CD4-positive, alpha-beta T cell treated with Interleukin-17A for 1 hour (primary cell): Measurements from ENCODE around the gene GPRC5A.

Source experiments
- DNase-seq: peaks from one replicate; pipeline ENCODE4 v3.0.0-alpha.2; 2020

The GPRC5A gene

DNA sequence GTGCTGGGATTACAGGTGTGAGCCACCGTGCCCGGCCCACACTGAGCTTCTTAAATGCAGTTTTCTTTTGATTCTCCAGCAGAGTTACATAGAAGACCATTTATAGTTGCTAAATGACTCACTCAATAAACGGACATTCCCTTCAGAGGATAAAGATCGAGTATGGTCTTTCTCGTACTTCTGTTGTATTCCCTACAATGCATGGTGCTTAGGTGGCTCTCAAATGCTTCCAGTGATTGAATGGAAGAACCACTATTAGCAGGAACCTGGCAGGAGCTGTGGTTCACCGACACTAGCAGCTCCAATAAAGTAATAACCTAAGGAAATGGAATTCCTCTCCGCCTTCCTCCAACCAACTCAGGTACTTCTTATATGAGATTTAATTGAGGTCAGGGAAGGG lies 3.9 kb upstream of the GPRC5A start:
- no peak for DNase-seq

DNA sequence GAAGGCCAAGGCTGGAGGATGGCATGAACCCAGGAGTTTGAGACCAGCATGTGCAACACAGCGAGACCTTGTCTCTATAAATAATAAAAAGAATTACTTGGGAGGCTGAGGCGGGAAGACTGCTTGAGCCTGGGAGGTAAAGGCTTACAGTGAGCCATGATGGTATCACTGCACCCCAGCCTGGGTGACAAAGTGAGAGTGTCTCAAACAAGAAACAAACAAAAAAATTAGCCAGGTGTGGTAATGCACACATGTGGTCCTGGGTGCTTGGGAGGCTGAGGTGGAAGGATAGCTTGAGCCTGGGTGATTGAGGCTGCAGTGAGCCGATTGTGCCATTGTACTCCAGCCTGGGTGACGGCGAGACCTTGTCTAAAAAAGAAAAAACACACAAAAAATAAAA lies 1.7 kb upstream of the GPRC5A start:
- DNase-seq, result no peak

DNA sequence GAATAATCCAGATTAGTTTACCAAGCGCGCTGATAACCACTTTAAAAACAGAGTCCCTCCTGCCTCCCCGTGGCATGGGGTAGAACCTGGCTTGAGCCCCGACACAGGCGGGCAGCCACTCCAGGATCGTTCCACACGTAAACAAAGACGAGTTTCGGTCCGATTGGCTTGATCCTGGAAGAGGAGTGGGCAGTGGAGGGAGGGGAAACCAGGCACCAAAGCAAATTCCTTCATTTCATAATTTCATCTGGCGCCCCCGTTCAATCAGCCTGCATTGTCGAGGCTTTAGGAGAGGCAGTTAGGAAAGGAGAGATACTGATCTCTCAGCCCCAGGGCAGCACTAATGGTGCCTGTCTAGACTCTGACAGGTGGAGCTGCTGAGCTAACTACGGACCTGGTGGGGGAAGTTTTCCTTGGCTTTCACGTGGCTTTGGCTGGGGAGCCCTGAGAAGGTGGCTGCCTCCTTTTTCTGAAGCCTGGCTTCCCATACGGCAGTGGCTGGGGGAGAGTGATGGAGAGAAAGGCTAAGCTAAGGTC lies 751 bp upstream of the GPRC5A start:
- peak; percentile 29 for DNase-seq

DNA sequence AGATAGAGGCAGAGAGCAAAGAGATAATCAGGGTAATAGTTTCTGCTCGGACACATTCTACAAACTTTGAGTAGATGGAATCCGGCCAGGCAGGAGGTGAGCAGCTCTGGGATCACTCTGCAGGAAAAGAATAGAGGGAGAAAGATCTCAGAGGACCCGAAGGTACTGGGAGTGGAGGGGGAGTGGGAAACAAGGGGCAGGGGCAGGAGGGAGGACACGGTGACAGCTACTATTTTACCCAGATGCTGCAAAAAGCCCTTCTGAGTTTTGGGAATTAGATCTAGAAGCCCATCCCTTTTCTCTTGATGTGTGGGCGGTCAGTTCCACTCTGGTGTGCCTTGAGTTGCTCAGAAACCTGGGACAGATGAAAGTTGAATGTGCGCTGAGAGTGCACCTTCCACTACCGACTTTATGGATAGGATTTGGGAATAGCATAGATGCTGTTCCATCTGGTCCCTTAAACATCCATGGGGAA lies 556 bp downstream of the GPRC5A start:
- no peak for DNase-seq

DNA sequence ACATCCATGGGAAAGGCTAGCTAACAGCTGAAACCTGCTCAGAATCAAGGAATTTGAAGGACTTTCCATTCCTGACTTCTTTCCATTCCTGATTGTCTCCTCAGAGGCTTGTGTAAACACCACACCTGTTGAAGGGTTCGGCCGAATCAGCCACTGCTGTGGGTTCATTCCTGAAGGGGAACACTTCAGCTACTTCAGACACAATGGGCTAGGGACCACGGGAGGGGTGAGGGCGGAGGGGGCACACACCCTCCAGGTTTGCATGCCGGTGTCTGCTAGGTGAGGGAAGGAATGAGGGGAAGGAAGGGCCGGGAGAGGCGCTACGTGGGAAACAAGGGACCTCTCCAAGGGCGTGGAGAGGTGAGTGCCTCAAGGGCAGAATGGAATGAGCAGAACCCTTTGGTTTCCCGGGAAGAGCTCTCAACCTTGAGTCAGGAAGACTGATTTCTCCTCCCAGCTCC lies 1.3 kb downstream of the GPRC5A start:
- DNase-seq, result no peak

DNA sequence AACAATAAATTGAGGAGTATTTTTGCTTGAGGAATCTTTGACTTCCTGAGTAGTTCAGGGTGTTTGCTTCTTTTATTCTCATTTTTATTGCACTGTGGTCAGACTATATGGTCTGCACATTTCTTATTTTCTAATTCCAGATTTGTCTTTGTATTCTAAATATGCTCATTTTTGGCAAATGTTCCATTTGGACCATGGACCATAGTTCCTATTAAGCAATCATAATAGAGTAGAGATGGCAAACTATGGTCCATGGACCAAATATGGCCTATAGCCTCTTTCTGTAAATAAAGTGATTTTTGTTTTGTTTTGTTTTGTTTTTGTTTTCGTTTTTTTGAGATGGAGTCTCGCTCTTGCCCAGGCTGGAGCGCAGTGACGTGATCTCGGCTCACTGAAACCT lies 2.1 kb downstream of the GPRC5A start:
- no peak for DNase-seq

DNA sequence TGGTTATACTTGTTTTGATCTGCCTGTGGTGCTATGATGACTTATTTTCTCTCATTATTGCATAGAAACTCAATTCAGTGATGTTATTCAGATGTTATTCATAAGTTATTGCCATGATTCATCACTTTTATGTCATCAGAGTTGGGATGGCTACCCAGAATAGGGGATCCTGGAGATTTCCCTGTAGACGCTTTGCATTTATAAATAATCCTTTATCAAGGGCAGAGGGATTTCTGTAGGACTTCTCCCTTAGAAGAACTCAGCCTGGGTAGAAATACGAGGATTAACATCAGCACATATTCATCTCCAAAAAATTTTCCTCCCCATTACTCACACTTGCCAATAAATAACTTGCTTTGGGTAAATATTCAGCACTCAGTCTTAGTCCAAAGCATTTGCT lies 4.9 kb downstream of the GPRC5A start:
- DNase-seq, result no peak

DNA sequence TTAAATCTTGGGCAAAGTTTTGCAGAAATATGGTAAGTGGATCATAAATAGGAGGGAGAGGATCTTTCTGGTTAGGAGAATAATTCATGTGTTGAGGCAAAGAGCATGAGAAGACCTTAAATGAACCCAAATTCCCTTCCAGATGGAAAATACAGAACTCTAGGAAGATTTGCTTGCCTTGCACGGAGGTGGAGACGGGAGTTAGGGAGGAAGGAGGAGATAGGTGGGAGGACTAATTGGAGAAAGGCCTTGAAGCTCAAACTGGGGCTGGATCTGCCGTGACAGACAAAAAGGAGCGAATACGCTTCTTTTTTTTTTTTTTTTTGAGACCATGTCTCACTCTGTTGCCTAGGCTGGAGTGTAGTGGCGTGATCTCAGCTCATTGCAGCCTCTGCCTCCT lies 5.9 kb downstream of the GPRC5A start:
- DNase-seq, result no peak

DNA sequence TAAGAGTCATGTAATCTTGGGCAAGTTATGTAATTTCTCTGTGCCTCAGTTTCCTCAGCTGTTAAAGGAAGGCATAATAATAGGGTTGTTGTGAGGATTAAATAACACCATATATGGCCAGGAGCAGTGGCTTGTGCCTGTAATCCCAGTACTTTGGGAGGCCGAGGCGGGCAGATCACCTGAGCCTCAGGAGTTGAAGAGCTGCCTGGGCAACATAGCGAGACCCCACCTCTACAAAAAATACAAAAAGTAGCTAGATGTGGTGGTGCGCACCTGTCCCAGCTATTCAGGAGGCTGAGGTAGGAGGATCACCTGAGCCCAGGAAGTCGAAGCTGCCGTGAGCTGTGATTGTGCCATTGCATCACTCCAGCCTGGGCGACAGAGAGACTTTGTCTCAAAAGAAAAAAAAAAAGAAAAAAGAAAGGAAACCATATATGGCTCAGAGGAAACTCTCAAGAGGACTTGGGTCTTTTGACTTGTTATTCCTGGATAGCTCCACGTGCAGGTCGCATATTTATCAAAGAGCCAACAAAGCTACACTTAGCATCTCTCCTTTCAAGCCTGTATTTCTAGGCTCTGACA lies 6.9 kb downstream of the GPRC5A start:
- DNase-seq, result no peak

DNA sequence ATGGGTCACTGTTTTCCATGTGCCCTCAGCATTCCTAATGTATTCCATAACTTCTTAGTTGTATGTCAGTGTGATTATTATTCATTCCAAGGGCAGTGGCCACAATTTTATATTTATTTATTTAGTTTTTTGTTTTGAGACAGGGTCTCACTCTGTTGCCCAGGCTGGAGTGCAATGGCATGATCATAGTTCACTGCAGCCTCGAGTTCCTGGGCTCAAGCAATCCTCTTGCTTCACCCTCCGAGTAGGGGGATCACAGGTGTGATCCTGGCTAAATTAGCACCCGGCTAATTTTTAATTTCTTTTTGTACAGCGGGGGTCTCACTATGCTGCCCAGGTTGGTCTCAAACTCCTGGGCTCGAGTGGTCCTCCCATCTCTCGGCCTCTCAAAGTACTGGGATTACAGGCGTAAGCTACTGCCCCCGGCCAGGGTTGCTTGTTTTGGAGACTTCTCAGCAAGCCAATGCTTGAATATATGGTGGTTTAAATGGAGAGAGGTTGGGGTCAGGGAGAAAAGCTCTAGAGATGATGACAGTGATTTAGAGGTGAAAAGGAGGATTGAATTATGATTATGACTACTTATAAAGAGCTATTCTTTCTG lies 7.6 kb downstream of the GPRC5A start:
- no peak for DNase-seq

DNA sequence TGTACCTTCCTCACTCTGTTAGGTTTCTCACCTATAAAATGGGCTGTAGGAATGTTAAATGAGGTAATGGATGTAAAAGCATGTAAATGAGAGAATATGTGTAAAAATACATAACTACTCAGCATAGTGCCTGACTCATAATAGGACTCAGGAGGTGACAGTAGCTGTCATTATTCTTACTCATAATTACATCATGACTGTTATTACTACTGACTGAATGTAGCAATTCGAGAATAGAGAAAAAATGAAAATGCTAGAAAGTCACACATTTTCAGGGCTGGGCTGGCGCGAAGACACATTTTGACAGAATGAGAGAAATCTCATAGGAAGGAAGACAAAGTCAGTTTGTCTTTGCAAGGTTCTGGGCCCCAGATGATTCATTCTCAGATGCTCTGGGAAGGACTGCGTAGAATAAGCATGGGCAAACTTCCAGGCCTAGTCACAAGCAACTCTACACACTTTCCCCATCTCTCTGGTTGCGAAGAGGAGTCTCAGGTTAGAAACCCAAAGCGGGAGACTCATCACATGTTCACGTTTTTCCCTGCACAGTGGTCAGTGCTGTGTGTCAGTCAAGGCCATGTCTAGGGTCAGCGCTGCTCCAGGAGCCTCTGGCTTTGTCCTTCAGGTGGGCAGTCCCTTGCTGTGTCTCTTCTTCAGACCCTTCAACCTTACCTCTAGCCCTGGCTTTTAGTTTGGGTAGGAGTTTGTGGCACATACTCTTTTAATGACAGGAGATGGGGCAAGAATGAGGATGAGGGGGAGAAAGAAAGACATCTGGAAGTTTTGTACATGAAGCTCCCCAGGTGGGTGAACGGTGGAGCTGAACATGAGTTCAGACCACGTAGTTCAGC lies 8.4 kb downstream of the GPRC5A start:
- DNase-seq, result no peak

DNA sequence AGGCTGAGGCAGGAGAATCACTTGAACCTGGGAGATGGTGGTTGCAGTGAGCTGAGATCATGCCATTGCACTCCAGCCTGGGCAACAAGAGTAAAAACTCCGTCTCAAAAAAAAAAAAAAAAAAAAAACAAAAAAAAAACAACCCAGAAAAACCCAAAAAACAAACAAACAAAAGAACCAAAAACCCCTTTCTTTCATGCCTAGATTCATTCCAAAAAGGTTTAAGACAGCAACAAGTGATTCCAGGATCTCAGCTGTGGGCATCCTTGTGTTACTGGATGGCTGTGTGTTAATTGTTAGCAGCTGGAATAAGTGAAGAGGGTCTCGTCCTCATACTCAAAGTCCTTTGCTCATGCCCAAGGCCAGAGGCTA lies 9.4 kb downstream of the GPRC5A start:
- no peak for DNase-seq

DNA sequence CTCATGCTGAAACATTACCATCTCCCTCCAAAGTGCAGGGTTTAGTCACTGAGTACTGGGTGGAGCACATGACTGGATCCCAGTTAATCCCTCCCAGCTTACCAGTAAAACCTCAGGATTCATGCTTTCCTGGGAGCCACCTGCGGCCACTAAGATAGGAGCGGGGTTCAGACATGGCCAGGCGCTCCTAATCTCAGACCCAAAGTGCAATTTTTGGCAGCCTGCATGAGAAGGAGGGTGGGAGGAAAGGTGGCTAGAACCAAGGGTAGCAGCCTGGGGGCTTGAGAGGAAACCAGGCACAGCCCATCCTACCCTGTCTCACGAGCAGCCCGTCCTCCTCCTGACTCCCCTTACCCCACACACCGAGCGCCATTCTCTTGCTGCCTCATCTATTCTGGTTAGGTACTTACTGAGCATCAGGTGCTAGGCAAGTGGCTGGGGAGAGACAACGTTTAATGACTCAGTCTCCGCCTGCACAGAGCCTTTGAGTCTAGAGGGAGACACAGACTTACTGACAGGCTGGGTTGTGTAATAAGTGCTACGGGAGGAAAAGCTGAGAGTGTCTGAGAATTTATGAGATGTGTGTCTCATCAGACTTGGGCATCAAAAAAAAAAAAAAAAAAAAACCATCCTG lies 9.9 kb downstream of the GPRC5A start:
- no peak for DNase-seq

DNA sequence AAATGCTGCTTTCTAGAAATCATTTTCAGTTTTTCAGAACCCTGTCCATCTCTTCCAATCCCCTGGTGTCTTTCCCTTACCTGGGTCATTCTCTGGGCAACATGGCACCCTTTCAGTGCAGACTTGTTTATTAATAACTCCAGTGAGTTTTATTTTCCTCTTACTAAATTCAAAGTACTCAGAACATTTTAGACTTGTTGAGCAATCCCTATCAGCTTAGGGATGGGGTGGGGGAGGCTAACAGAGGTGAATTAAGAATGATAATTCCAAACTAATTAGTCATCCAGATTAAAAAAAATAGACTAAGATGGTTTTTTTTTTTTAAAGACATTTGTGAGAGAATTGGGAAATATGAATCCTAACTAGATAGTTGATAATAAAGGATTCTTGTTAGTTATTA lies 10.7 kb downstream of the GPRC5A start:
- no peak for DNase-seq

DNA sequence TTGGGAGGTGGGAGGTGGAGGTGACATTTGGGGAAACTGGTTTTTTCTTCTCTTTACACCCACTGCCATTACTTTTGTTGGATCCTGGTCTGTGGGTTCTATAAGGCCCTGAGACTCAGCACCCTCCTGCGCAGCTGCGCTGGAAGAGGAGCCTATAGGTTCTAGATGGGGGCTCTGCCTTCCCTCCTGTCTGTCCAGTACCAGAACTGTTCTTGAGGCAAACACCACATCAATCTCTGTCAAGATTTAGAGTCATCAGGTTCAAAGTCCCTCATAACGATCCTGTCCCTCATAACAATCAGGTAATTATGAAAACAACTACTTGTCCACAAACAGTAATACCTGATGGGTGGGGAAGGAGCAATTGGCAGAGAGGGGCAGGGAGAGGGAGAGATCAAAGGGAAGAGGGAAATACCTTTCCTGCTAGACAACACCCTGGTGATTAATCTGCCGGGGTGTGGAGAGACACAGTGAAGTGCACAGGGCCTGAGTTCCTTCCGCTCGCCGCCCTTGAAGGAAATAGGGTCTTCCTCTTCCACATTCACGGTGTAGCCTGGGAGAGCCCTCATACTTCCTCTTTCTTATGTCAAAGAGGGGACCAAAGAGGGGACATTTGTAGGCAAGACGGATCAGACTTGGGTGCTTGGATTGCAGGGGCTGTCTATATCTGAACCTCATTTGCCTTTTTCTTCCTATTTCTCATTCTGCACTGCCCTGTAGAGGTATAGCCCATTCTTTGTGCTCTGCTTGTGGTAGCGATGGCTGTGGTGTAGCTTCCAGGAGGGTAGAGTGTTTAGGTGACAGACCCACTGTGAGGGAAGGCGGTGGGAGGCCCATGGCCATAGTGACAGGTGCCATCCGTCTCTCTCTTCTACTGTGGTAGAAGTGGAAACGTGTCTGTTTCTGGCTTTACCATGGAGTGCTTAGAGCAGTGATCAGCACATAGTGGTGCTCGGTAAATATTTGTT lies 12.6 kb downstream of the GPRC5A start:
- DNase-seq, result no peak

DNA sequence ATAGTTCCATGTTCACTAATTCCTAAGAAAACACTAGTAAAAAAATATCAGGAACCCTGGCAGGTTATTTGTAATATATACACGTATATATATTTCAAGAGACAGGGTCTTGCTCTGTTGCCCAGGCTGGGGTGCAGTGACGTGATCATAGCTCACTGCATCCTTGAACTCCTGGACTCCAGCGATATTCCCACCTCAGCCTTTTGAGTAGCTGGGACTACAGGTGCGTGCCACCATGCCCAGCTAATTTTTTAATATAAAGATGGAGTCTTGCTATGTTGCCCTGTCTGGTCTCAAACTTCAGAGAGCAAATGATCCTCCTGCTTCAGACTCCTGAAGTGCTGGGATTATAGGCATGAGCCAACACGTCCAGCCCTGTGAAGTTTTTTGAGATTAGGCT lies 16.2 kb downstream of the GPRC5A start:
- no peak for DNase-seq

DNA sequence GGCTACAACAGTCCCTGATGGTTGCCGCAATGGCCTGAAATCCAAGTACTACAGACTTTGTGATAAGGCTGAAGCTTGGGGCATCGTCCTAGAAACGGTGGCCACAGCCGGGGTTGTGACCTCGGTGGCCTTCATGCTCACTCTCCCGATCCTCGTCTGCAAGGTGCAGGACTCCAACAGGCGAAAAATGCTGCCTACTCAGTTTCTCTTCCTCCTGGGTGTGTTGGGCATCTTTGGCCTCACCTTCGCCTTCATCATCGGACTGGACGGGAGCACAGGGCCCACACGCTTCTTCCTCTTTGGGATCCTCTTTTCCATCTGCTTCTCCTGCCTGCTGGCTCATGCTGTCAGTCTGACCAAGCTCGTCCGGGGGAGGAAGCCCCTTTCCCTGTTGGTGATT lies 16.9 kb downstream of the GPRC5A start:
- no peak for DNase-seq

DNA sequence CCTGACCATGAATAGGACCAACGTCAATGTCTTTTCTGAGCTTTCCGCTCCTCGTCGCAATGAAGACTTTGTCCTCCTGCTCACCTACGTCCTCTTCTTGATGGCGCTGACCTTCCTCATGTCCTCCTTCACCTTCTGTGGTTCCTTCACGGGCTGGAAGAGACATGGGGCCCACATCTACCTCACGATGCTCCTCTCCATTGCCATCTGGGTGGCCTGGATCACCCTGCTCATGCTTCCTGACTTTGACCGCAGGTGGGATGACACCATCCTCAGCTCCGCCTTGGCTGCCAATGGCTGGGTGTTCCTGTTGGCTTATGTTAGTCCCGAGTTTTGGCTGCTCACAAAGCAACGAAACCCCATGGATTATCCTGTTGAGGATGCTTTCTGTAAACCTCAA lies 17.3 kb downstream of the GPRC5A start:
- DNase-seq, result no peak

DNA sequence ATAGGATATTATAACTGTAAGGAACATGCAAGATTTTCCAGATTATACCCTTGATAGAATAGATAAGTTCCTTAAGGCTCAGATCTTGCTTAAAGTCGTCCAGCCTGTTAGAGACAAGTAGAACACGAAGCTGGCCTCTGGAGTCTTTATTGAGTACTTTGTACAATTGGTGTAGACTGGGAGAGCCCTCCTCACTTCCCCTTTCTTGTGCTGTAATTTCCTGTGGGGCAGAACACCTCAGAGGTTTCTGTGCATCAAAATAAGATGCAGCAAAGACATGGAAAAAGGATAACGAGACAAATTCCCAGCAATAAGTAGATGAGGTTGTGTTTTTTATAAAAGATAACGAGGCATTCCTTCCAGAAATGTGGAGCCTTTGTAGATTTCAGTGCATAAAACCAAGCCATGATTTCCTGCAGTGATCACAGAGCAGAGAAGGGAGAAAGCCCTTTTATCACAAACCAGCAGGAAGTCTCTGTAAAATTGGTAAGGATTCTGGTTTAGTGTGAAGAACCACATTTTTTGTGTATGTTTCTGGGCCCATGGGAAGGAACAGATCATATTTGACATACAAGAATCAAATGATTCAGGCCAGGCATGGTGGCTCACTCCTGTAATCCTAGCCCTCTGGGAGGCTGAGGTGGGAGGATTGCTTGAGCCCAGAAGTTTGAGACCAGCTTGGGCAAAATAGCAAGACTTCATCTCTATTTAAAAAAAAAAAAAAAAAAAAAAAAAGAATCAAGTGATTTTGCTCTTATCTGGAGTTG lies 18.0 kb downstream of the GPRC5A start:
- no peak for DNase-seq

DNA sequence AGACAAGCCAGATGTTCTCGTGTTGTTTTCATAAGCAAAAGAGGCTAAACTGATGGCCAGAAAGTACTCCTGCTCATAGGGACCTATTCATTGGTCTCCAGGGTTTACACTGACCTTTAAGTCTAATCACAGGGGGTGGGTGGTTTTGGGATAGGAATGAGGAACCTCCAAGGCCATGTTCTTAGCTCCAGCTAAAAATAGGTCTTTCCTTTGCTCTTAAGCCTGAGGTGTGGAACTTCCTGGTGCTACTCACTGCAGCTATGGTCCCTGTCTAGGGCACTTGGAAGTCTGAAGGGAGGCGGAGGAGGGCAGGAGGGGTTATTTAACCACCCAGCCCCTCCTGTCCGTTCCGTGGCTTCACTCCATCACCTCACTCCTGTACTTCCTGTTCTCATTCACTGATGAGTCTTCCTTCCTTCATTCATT lies 18.6 kb downstream of the GPRC5A start:
- DNase-seq, result no peak

DNA sequence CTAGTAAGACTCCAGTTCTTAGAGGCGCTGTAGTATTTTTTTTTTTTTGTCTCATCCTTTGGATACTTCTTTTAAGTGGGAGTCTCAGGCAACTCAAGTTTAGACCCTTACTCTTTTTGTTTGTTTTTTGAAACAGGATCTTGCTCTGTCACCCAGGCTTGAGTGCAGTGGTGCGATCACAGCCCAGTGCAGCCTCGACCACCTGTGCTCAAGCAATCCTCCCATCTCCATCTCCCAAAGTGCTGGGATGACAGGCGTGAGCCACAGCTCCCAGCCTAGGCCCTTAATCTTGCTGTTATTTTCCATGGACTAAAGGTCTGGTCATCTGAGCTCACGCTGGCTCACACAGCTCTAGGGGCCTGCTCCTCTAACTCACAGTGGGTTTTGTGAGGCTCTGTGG lies 21.3 kb downstream of the GPRC5A start:
- DNase-seq, result no peak
